Stimulated activated CD4-positive, alpha-beta T cell treated with anti-CD3 and anti-CD28 coated beads, Interleukin-2, amount 100 ng/mL, for 48 hours (primary cell): ENCODE results near the gene CELF5.

ENCODE experiments used
- DNase-seq, 2 donors: peaks; one replicate each; pipeline ENCODE4 v3.0.0-alpha.2; 2020

Gene CELF5

DNA sequence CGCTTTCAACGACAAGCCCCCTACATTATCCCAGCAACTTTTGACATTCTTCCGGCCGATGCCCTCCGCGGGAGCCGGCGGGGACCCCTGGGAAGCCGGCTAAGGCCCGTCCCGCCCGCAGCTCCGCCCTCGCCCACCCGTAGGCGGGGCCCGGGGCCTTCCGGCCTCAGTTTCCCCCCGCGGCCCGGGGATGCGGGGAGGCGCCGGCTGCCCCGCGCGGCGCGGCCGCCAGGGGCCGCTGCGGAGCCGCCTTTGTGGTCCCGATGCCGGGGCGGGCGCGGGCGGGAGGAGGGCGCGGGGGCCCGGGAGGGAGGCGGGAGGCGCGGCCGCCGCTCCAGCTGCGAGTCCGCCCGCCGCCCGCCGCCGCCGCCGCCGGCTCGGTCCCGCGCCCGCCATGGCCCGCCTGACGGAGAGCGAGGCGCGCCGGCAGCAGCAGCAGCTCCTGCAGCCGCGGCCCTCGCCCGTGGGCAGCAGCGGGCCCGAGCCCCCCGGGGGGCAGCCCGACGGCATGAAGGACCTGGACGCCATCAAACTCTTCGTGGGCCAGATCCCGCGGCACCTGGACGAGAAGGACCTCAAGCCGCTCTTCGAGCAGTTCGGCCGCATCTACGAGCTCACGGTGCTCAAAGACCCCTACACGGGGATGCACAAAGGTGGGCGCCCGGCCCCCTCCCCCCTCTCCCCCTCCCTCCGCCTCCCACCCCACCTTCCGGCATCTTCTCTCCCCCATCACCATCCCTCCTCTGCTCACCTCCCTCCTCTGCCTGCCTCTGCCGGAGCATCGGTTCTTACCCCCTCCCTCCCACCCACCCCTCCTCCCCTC lies at the start of gene CELF5:
Gene CELF5 (plus strand): TSS at position 316 of the 823 bp plus-strand sequence. CDS start 79 bp downstream, at position 395.
- DNase-seq: peak; percentile 45 to 57

DNA sequence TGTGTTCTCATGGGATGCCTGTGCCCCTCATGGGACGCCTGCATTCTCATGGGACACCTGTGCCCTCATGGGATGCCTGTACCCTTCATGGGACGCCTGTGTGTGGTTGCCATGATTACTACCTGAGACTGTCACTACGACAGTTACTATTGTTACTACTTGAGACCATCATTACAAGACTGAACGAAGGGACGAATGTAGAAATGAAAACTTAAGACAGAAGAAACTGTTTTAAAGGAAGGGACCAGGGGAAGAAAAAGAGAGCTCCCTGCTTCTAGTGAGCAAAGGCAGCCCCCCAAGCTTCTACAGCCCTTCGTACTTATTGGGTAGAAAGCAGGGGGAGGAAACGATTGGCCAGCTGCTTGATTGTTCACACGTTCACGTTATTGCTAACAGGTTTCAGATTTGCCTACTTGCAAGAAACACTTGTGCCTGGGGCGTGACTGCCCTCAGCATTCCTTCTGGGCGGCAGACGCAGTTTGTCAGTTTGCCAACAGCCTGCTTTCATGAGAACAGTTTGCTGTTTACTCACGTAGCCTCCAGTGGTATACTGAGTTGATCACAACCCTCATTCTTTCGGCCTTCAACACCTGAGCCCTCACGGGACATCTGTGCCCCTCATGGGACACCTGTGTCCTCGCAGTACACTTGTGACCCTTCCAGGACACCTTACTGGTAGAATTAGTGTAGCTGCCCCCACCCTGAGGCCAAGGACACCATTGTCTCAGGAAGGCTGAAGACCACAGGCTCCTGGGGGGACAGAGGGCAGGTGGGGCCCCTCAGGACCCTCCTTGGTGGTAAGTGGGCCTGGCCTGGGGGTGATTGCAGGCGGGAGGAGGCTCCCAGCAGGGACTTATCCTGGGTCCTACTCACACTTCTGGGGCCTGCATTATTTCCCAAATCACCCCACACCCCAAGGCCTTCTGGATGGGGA lies 48.4 kb upstream of the CELF5 start:
- DNase-seq: no peak

DNA sequence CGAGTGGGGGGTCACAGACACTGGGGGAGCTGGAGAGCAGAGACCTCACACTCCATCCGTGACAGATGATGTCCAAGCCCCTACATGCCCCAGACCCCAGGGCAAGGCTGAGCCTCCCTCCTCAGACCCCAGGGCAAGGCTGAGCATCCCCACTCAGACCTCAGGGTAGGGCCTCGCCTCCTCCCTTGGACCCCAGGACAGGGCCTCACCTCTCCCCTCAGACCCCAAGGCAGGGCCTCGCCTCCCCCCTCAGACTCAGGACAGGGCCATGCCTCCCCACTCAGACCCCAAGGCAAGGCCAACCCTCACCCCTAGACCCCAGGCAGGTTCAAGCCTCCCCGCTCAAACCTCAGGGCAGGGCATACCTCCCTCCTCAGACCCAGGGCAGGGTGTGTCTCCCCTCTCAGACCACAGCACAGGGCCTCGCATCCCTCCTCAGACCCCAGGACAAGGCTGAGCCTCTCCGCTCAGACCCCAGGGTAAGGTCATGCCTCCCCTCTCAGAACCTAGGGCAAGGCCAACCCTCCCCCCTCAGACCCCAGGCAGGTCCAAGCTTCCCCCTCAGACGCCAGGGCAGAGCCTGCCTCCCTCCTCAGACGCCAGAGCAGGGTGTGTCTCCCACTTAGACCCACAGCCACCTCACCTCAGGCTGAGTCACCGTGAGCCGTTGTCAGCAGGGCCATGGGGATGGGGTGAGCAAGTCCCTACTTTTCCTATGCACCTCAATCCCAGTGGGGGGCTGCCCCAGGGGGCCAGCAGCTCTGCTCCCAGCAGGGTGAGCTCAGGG lies 47.6 kb upstream of the CELF5 start:
- DNase-seq: peak in 1 of 2 donors; percentile 59

DNA sequence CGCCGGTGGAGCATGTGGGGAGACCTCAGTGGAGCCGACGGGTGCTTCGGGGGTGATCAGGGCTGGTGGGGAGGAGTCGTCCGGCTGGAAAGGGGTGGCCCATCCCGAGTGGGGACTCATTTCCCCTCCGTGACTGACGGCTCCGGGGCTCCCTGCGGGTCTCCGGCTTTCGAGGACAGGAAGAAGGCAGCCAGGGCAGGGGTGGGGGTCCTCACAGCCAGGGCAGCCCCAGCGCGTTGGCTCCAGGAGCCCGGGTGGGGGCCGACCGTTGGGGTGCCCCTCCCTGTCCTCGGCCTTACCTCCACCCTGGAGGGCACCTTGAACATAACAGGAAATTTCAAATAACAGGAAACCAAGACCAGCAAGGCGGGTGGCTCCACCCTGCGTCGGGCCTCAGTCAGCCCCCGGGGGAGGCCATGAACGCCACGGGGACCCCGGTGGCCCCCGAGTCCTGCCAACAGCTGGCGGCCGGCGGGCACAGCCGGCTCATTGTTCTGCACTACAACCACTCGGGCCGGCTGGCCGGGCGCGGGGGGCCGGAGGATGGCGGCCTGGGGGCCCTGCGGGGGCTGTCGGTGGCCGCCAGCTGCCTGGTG lies 46.0 kb upstream of the CELF5 start, which contains the start of gene S1PR4:
Gene S1PR4 (plus strand): TSS at position 393 of the 596 bp plus-strand sequence. CDS start 24 bp downstream, at position 417.
- peak in 1 of 2 donors; percentile 43 for DNase-seq

DNA sequence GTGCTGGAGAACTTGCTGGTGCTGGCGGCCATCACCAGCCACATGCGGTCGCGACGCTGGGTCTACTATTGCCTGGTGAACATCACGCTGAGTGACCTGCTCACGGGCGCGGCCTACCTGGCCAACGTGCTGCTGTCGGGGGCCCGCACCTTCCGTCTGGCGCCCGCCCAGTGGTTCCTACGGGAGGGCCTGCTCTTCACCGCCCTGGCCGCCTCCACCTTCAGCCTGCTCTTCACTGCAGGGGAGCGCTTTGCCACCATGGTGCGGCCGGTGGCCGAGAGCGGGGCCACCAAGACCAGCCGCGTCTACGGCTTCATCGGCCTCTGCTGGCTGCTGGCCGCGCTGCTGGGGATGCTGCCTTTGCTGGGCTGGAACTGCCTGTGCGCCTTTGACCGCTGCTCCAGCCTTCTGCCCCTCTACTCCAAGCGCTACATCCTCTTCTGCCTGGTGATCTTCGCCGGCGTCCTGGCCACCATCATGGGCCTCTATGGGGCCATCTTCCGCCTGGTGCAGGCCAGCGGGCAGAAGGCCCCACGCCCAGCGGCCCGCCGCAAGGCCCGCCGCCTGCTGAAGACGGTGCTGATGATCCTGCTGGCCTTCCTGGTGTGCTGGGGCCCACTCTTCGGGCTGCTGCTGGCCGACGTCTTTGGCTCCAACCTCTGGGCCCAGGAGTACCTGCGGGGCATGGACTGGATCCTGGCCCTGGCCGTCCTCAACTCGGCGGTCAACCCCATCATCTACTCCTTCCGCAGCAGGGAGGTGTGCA lies 45.3 kb upstream of the CELF5 start:
- no peak for DNase-seq

DNA sequence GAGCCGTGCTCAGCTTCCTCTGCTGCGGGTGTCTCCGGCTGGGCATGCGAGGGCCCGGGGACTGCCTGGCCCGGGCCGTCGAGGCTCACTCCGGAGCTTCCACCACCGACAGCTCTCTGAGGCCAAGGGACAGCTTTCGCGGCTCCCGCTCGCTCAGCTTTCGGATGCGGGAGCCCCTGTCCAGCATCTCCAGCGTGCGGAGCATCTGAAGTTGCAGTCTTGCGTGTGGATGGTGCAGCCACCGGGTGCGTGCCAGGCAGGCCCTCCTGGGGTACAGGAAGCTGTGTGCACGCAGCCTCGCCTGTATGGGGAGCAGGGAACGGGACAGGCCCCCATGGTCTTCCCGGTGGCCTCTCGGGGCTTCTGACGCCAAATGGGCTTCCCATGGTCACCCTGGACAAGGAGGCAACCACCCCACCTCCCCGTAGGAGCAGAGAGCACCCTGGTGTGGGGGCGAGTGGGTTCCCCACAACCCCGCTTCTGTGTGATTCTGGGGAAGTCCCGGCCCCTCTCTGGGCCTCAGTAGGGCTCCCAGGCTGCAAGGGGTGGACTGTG lies 44.6 kb upstream of the CELF5 start:
- DNase-seq: no peak

DNA sequence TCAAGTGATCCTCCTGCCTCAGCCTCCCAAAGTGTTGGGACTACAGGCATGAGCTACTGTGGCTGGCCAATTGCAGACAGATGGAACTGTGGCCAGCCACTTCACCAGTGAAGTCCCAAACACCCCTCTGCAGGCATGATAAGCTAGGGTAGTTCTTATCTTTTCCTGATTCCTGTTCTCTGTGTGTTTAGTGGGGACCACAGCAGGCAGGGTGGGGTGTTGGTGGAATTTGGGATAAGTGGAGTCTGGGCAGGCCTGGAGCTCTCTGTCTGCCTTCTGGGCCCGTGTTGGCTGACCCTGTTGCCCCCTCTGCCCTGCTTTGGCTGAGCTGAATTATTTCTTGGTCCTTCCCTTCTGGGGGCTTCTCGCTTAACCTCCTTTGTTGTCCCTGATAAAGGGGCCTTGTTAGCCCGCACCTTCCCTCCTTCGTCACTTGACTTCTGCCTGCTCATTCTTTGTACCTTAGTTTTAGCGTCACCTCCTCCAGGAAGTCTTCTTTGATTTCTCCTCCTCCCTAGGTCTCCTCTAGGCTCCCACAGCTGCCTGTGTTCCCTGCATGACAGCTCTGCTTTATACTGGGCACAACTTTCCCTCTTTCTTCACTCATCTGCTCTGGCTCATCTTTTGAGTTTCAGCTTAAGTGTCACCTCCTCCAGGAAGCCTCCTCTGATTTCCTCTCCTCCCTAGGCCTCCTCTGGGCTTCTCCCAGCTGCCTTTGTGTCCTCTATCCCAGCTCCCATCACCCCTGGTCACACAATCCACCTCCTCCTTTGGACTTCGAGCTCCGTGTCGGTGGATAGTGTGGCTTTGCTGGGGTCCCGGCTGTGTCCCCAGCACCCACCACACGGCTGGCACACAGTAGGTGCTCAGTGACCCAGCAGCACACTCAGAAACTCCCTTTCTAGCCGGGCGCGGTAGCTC lies 40.5 kb upstream of the CELF5 start:
- DNase-seq: no peak

DNA sequence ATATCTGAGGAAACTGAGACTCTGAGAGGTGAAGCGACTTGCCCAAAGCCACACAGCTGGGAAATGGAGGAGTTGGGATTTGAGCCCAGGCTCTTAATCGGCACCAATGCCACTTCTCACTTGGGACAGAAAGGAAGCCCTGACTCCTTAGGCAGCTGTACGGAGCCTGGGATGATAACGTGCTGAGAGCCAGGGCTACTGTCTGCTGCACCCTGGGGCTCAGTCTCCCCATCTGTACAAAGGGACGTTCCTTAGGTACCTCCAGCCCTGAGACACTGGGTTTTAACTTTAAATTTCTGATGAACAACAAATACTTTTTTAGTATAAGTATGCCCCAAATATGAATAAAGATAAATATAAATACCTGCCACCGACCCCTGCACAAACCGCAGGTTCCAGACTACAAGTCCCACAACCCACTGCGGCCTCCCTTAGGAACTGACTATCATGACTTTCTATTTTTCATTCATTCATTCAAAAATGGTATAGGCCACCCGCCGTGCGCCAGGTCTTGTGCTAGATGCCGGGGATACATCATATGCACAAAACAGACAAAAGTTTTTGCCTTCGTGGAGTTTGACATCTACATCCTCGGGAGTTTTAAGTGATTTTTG lies 39.5 kb upstream of the CELF5 start:
- peak in 1 of 2 donors; percentile 51 for DNase-seq

DNA sequence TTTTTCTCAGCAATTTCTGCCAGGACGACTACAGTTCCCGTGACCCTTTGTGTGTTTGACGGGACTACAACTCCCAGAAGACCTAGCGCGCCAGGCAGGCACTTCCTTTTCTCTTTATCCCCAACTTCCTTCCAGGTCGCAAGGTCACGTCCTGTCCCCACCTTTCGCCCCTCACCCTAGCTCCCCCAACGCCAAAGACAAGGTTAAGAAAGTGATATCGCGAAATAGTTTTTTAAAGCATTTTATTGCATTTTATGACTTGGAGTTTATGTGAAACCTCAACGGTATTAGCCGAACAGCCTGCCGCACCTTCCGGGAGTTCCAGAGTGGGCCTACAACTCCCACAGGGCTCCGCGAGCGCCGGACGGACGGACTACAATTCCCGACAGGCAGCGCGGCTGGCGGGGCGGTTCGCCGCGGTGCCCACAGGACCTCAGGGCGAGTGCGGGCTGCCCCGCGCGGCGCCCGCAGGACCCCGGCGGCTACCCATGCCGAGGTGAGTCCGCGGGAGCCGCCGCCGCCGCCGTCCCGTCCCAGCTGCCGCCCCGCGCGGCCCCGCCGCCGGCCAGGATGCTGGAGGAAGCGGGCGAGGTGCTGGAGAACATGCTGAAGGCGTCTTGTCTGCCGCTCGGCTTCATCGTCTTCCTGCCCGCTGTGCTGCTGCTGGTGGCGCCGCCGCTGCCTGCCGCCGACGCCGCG lies 38.9 kb upstream of the CELF5 start, which contains the start of gene NCLN:
Gene NCLN (plus strand): TSS at position 470 of the 699 bp plus-strand sequence. CDS start 101 bp downstream, at position 571.
- peak; percentile 93 to 94 for DNase-seq

DNA sequence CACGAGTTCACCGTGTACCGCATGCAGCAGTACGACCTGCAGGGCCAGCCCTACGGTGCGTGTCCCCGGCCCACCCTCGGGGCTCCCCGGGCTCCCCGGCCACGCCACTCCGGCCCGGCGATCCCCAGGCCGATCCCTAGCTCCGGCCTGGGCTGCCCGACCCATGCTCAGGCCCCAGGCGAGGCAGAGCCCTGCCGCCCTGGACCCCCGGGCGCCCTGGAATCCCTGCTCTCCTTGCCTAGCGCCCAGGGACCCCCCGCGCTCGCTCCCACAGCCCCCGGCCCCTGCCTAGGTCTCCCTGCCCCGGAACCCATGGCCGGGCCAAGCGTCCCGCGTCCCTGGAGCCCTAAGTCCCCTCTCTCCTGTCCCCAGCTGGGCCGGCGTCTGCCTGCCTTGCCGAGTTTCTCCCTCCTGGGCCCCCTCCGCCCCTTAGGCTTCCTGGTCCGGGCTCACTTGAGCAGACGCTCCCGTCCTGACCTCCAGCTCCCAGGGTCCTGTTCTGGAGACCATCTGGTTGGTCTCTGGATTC lies 38.2 kb upstream of the CELF5 start:
- DNase-seq: no peak

DNA sequence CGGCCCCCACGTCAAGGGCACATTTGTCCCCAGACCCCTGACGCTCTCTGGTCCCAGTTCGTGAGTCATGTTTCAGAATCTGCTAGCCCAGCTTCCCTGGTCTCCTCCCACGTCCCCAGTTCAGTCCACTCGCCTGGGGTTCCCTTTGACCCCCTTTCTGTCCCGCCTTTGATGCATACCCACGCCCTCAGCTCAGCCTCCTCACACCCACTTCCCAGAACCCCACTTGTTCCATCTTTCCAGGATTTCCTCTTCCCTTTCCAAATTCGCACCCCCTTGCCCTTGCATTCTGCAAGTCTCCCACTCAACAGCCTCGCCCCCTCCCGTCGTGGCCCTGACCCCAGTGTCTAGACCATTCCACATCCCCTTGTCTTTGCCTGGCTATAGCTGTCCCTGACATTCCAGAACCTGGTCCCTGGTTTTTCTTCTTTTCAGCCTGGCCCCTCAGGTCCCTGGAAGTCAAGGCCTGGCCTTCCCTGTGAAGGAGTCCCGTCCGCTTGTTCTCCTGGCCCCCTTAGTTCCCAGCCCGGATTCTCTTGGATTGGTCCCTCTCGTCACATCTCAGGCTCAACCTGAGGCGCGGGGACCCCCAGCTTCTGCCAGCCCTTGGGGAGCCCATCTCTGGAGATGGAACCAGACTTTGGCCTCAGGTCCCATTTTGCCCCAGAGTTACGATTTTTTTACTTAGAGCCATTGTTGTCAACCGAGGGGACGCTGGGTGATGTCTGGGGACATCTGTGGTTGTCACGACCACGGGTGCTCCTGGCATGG lies 37.4 kb upstream of the CELF5 start:
- DNase-seq: no peak

DNA sequence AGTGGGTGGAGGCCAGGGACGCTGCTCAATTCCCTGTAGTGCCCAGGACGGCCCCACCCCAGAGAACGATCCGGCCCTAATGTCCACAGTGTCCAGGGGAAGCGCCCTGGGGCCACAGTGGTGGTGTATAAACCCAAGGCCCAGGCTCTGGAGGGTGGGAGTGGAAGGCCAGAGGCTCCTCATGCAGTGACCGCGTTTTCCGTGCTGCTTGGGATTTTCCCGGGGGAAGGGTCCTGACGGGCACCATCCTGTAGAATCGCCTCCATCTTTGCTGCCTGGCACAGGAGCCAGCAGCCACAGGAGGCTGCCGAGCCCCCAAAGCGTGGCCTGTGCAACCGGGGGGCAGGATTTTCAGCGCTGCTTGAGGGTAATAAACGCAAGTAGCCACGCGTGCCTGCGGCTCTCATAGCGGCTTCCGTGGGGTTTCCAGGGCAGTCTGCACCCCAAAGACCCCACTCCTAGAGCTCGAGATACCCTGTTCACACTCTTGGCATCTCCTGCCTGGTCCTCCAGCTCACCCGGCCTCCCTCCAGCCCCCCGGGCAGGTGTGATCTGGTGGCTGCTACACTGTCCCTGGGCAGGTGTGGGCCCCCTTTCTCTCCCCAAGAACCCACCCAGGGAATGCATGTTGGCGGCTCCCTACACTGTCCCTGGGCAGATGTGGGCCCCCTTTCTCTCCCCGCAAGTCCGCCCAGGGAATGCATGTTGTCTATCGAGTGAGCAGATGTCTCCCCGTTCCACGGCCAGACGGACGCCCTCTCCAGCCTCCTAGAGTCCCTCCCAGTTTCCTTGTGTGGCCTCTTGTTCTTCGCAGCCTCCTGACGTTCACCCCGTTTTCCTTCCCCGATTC lies 36.6 kb upstream of the CELF5 start:
- DNase-seq: no peak

DNA sequence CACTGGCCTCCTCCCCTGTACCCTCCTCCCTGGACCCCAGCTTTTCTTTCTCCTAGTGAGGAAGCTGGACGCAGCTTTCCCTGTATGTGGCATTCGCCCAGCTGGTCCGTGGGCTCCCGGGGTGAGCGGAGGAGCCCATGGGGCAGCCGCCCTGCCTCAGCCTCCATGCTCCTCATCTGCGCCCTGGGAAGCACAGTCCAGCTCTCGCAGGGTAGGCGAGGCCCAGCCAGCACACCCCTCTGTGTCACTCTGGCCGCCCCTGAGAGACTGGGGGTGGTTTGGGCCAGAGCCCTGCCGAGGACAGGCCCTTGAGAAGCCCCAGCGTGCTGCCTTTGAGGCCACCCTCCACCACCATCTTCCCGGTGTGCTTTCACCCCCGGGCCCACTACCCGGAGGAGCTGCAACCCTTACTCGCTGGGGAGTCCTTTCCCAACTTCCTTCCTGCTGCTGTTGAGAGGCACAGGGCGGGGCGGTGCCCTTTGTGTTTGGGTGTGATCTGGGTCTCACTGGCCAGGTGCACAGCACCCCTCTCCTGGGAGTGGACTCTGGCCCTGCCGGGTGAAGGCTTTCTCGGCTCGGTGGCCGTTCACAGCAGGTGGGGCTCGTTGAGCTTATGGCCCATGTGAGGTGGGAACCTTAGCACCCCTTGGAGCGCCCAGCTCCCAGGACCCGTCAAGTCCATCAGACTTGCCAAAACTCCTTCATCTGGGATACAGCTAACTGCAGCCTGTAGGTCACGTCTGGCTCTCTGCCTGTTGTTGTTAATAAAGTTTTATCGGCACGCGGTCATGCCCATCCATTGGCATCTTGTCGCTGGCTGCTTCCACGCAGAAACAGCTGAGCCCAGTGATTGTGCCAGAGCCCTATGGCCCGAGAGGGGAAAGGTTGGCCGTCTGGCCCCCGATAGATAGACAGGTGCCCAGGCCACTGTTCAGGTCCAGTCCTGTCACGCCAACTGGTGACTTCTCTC lies 35.5 kb upstream of the CELF5 start:
- DNase-seq: no peak

DNA sequence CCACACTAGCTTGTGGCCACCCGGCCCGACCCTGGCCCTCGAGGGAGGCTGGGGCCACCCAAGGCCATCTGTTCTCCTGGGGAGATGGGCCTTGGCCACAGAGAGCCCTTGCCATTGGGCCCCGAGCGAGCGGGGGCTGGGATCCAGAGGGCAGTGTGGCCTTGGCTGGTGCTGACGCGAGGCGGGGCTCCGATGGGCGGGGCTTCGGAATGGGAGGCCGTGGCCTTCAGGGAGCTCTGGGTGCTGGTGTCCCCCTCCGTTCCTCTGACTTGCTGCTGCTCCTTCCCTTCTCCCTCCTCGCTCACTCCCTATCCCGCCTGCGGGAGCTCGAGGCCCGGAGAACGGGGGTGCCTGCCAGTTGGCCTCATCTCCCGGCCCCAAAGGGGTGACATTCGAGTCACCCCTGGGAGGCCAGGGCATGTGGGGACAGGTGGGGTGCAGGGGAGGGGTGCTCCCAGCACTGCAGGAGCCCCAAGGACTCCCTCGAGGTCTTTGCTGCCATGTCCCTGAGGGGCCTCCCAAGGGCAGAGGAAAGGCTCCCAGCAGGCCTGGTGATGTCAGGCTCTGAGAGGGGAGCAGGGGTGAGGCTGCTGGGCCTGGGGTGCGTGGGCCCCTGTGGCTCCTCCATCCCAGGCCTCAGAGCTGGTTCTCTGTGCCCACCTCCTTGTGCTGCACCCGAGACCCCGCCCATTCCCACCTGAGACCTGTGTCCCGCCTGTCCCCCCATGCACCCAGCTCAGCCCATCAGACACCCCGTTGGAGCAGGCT lies 34.6 kb upstream of the CELF5 start:
- DNase-seq: no peak

DNA sequence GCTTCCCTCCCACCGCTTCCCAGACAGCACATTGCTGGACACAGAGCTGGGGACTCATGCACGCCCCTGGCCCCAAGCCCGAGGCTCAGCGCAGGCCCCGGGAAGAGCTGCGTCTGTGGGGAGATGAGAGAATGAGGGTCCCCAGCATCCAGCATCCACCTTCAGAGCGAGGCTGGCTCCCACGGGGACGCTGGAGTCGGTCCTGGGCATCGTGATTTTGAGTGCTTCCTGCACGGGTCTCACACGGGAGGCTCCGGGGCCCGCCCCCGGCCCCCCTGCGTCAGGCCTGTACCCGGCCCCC lies 34.0 kb upstream of the CELF5 start:
- no peak for DNase-seq
